ENCODE results near the gene LRP11. TPM values are rescaled to one million over a fixed set of nuclear protein-coding genes. Genes with fewer than 3 reads are reported as not detected.

The LRP11 gene
- total RNA-seq, 1 donor from 2014 or later, result 51.7 TPM

GRCh38 chr6:149884215-149884614 lies 20.1 kb upstream of the LRP11 start:
- H3K27me3 Mint-ChIP-seq (ENCODE audit: unreplicated experiment), result peaks cover 10% of the 10 kb centered on the region
- H3K4me3 Mint-ChIP-seq (ENCODE audit: unreplicated experiment), result no peak overlapping the region

GRCh38 chr6:149881860-149882259 lies 17.7 kb upstream of the LRP11 start:
- no peak overlapping the region for H3K27ac Mint-ChIP-seq (ENCODE audit: unreplicated experiment)
- TF ChIP-seq, protein P1, sequence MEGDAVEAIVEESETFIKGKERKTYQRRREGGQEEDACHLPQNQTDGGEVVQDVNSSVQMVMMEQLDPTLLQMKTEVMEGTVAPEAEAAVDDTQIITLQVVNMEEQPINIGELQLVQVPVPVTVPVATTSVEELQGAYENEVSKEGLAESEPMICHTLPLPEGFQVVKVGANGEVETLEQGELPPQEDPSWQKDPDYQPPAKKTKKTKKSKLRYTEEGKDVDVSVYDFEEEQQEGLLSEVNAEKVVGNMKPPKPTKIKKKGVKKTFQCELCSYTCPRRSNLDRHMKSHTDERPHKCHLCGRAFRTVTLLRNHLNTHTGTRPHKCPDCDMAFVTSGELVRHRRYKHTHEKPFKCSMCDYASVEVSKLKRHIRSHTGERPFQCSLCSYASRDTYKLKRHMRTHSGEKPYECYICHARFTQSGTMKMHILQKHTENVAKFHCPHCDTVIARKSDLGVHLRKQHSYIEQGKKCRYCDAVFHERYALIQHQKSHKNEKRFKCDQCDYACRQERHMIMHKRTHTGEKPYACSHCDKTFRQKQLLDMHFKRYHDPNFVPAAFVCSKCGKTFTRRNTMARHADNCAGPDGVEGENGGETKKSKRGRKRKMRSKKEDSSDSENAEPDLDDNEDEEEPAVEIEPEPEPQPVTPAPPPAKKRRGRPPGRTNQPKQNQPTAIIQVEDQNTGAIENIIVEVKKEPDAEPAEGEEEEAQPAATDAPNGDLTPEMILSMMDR (IDR thresholded peaks at IDR 0.05; ENCODE audit: unreplicated experiment), result no peak
- H3K27me3 Mint-ChIP-seq (ENCODE audit: unreplicated experiment), result peaks cover 4% of the 10 kb centered on the region
- no peaks in the 10 kb centered on the region for H3K36me3 Mint-ChIP-seq (ENCODE audit: low read depth, unreplicated experiment)
- no peak for DNase-seq (ENCODE audit: low spot score)
- no peak overlapping the region for H3K4me3 Mint-ChIP-seq (ENCODE audit: unreplicated experiment)
- H3K9me3 Mint-ChIP-seq (ENCODE audit: unreplicated experiment), result no peaks in the 10 kb centered on the region
- H3K4me1 Mint-ChIP-seq (ENCODE audit: unreplicated experiment), result peaks cover 7% of the 10 kb centered on the region

More at GRCh38 chr6:149884215-149884614, 20.1 kb upstream of the LRP11 start:
- TF ChIP-seq, protein P1 (IDR thresholded peaks at IDR 0.05; ENCODE audit: unreplicated experiment), result no peak
- H3K9me3 Mint-ChIP-seq (ENCODE audit: unreplicated experiment), result no peaks in the 10 kb centered on the region
- no peak overlapping the region for H3K27ac Mint-ChIP-seq (ENCODE audit: unreplicated experiment)
- peaks cover 4% of the 10 kb centered on the region for H3K36me3 Mint-ChIP-seq (ENCODE audit: low read depth, unreplicated experiment)
- no peak for DNase-seq (ENCODE audit: low spot score)
- peaks cover 12% of the 10 kb centered on the region for H3K4me1 Mint-ChIP-seq (ENCODE audit: unreplicated experiment)

- TF ChIP-seq, protein P1 (IDR thresholded peaks at IDR 0.05; ENCODE audit: unreplicated experiment), result no peak
- Mint-ChIP-seq H3K27me3 (ENCODE audit: unreplicated experiment) (peaks cover 4% of the 10 kb centered on the region), H3K9me3 (ENCODE audit: unreplicated experiment) (no peaks in the 10 kb centered on the region), H3K4me3 (ENCODE audit: unreplicated experiment) (no peak overlapping the region), H3K4me1 (ENCODE audit: unreplicated experiment) (peaks cover 4% of the 10 kb centered on the region), H3K36me3 (ENCODE audit: low read depth, unreplicated experiment) (no peaks in the 10 kb centered on the region), H3K27ac (ENCODE audit: unreplicated experiment) (no peak overlapping the region)
- DNase-seq (ENCODE audit: low spot score), result no peak
Observed at GRCh38 chr6:149881066-149881766, 17.1 kb upstream of the LRP11 start.

DNA sequence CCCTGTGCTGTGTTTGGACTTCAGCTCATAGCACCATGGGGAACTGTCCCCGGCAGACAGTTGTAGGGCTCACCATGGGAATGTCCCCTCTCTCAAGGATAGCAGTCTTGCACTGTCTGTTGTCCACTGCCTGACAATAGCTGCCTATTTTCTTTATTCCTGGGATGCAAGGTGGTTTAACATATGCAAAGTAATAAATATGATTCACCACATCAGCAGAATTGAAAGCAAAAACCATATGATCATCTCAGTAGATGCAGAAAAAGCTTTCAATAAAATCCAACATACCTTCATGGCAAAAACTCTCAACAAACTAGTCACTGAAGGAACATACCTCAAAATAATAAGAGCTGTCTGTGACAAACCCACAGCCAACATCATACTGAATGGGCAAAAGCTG lies 13.5 kb upstream of the LRP11 start:
- H3K27ac Mint-ChIP-seq (ENCODE audit: unreplicated experiment), result no peak overlapping the region
- TF ChIP-seq, protein P1 (IDR thresholded peaks at IDR 0.05; ENCODE audit: unreplicated experiment), result no peak
- no peak overlapping the region for H3K4me3 Mint-ChIP-seq (ENCODE audit: unreplicated experiment)
- H3K4me1 Mint-ChIP-seq (ENCODE audit: unreplicated experiment), result peaks cover 4% of the 10 kb centered on the region
- no peaks in the 10 kb centered on the region for H3K9me3 Mint-ChIP-seq (ENCODE audit: unreplicated experiment)
- no peaks in the 10 kb centered on the region for H3K27me3 Mint-ChIP-seq (ENCODE audit: unreplicated experiment)
- no peak for DNase-seq (ENCODE audit: low spot score)
- no peaks in the 10 kb centered on the region for H3K36me3 Mint-ChIP-seq (ENCODE audit: low read depth, unreplicated experiment)

GRCh38 chr6:149876241-149876933 lies 12.2 kb upstream of the LRP11 start:
- Mint-ChIP-seq H3K27ac (ENCODE audit: unreplicated experiment) (no peak overlapping the region), H3K27me3 (ENCODE audit: unreplicated experiment) (no peaks in the 10 kb centered on the region), H3K4me1 (ENCODE audit: unreplicated experiment) (peaks cover 4% of the 10 kb centered on the region), H3K4me3 (ENCODE audit: unreplicated experiment) (no peak overlapping the region), H3K36me3 (ENCODE audit: low read depth, unreplicated experiment) (no peaks in the 10 kb centered on the region), H3K9me3 (ENCODE audit: unreplicated experiment) (no peaks in the 10 kb centered on the region)
- DNase-seq (ENCODE audit: low spot score), result no peak
- TF ChIP-seq, protein P1 (IDR thresholded peaks at IDR 0.05; ENCODE audit: unreplicated experiment), result no peak

All from endothelial cell (in vitro differentiated cells).